ENCODE data around the gene B3GNT8. TPM values are rescaled to one million over a fixed set of nuclear protein-coding genes. Genes with fewer than 3 reads are reported as not detected.

The B3GNT8 gene
- total and polyA plus RNA-seq, 9 of the 15 experiments (the other 6 are each of a cell fraction or from before 2014, with no cell fraction given) = 0.11 to 2.9 (median 0.65) TPM; not detected in 2

DNA sequence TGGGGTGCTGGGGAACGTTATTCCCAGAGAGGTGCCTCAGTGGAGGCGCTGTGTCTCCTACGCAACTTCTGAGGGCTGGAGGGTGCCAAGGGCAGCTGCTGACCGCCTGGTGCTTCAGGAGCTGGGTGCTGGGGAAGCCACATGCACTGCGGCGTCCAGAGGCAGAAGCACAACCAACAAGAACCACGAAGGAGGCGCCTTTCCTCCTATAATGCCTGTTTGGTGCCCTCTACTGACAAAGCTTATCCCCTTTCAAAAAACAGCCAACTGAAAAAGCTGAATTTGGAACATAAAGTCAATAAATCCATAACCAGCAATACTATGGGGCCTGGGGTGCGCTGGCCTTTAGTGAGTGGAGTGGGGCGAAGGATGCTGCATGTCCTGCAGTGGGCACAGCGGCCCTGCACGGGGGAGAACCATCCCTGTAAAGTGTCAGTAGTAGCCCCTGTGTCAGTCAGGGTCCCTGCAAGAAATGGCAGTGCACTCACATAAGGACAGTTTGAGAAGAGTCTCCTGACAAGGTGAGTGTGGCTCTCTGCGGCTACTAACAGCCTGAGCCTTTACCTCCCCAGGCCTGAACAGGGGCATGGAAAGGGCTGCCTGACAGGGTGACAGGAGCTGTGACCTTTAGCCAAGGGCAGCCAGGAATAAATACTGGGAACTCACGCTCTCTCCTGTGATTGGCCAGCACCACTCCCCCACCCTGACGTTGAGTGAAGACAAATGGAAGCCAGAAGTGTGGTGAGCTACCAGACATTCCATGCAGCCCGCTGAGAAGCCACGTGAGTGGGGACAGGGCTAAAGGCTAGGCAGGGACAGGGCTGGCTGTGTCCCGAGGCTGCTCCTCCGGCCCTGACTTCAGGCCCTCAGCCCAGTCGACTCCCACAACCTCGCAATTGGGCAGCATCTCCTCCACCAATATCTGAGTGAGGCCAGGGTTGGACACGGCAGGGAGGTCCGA lies 4.5 kb upstream of the B3GNT8 start (continued):
- TF ChIP-seq, protein P1, sequence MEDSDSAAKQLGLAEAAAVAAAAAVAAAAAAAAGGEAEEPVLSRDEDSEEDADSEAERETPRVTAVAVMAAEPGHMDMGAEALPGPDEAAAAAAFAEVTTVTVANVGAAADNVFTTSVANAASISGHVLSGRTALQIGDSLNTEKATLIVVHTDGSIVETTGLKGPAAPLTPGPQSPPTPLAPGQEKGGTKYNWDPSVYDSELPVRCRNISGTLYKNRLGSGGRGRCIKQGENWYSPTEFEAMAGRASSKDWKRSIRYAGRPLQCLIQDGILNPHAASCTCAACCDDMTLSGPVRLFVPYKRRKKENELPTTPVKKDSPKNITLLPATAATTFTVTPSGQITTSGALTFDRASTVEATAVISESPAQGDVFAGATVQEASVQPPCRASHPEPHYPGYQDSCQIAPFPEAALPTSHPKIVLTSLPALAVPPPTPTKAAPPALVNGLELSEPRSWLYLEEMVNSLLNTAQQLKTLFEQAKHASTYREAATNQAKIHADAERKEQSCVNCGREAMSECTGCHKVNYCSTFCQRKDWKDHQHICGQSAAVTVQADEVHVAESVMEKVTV (CRISPR knock-in tag; IDR thresholded peaks at IDR 0.05) = 0 out of 2 replicates have a peak, but pooled peaks have one; percentile 20
- TF ChIP-seq DPF2 (IDR thresholded peaks at IDR 0.05) (no peak), CCAR2 (IDR thresholded peaks at IDR 0.05; ENCODE audit: low read depth, low read length) (no peak), PHF21A (IDR thresholded peaks at IDR 0.05; ENCODE audit: borderline replicate concordance, low read depth) (no peak), RBFOX2 (IDR thresholded peaks at IDR 0.05; ENCODE audit: low read depth, low read length) (peak; percentile 46), KLF10 (CRISPR knock-in tag; IDR thresholded peaks at IDR 0.05) (no peak), THRAP3 (IDR thresholded peaks at IDR 0.05; ENCODE audit: borderline replicate concordance) (no peak), HCFC1 (IDR thresholded peaks at IDR 0.05; ENCODE audit: low read depth, low read length) (no peak), TFAM (CRISPR knock-in tag; conservative IDR thresholded peaks at IDR 0.05) (no peak), SMC3 (conservative IDR thresholded peaks at IDR 0.05; ENCODE audit: insufficient read depth, low read depth, low read length) (0 out of 2 replicates have a peak, but pooled peaks have one; percentile 24), ZNF586 (CRISPR knock-in tag; conservative IDR thresholded peaks at IDR 0.05) (no peak), ZC3H4 (CRISPR knock-in tag; IDR thresholded peaks at IDR 0.05; ENCODE audit: borderline replicate concordance) (no peak), SAP30 (IDR thresholded peaks at IDR 0.05; ENCODE audit: borderline replicate concordance, insufficient read depth, low read depth, low read length, poor library complexity, severe bottlenecking) (no peak), GABPA (tag; conservative IDR thresholded peaks at IDR 0.05; ENCODE audit: low read depth) (no peak), NCOA4 (IDR thresholded peaks at IDR 0.05; ENCODE audit: partially characterized antibody) (no peak), HEY1 (CRISPR knock-in tag; IDR thresholded peaks at IDR 0.05; ENCODE audit: borderline replicate concordance) (no peak), SMAD1 (IDR thresholded peaks at IDR 0.05; ENCODE audit: low read depth, low read length, partially characterized antibody) (no peak), ESRRA (IDR thresholded peaks at IDR 0.05; ENCODE audit: borderline replicate concordance, low read depth) (no peak)
- TF ChIP-seq, protein P2, sequence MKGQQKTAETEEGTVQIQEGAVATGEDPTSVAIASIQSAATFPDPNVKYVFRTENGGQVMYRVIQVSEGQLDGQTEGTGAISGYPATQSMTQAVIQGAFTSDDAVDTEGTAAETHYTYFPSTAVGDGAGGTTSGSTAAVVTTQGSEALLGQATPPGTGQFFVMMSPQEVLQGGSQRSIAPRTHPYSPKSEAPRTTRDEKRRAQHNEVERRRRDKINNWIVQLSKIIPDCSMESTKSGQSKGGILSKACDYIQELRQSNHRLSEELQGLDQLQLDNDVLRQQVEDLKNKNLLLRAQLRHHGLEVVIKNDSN (CRISPR knock-in tag; IDR thresholded peaks at IDR 0.05) = peak; percentile 11; the same call in 1 of the 2 replicates
- TF ChIP-seq, protein P3, sequence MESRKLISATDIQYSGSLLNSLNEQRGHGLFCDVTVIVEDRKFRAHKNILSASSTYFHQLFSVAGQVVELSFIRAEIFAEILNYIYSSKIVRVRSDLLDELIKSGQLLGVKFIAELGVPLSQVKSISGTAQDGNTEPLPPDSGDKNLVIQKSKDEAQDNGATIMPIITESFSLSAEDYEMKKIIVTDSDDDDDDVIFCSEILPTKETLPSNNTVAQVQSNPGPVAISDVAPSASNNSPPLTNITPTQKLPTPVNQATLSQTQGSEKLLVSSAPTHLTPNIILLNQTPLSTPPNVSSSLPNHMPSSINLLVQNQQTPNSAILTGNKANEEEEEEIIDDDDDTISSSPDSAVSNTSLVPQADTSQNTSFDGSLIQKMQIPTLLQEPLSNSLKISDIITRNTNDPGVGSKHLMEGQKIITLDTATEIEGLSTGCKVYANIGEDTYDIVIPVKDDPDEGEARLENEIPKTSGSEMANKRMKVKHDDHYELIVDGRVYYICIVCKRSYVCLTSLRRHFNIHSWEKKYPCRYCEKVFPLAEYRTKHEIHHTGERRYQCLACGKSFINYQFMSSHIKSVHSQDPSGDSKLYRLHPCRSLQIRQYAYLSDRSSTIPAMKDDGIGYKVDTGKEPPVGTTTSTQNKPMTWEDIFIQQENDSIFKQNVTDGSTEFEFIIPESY (CRISPR knock-in tag; IDR thresholded peaks at IDR 0.05) = peak; percentile 62
- TF ChIP-seq, protein P4, sequence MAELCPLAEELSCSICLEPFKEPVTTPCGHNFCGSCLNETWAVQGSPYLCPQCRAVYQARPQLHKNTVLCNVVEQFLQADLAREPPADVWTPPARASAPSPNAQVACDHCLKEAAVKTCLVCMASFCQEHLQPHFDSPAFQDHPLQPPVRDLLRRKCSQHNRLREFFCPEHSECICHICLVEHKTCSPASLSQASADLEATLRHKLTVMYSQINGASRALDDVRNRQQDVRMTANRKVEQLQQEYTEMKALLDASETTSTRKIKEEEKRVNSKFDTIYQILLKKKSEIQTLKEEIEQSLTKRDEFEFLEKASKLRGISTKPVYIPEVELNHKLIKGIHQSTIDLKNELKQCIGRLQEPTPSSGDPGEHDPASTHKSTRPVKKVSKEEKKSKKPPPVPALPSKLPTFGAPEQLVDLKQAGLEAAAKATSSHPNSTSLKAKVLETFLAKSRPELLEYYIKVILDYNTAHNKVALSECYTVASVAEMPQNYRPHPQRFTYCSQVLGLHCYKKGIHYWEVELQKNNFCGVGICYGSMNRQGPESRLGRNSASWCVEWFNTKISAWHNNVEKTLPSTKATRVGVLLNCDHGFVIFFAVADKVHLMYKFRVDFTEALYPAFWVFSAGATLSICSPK (IDR thresholded peaks at IDR 0.05; ENCODE audit: borderline replicate concordance) = no peak

Data from K562 (cell line).